ENCODE data around the gene ADAMTSL2. TPM values are rescaled to one million over a fixed set of nuclear protein-coding genes. Genes with fewer than 3 reads are reported as not detected.
"Not testable (repeated sequence)": the region's sequence is repeated elsewhere in the genome, so short reads cannot be mapped to it uniquely, and the experiment has no call there.

The ADAMTSL2 gene
- polyA plus RNA-seq, 1 experiment, result not detected

- Histone ChIP-seq H3K36me3 (ENCODE audit: control insufficient read depth, insufficient read depth, low read length) (no peaks in the 10 kb centered on the region), H3K4me3 (ENCODE audit: low read depth, low read length) (no peak overlapping the region), H3K27me3 (ENCODE audit: control insufficient read depth, insufficient read depth, low read length) (peaks cover 9% of the 10 kb centered on the region)
- DNase-seq (ENCODE audit: low read depth), result no peak
- ChIA-PET CTCF (no interaction called here), POLR2A (no interaction called here)
- no peak for TF ChIP-seq CTCF (IDR thresholded peaks at IDR 0.05; ENCODE audit: insufficient read depth, low read depth, low read length)
These were observed 28.8 kb downstream of the ADAMTSL2 start for GRCh38 chr9:133563291-133563796.

- POLR2A ChIA-PET; DNase-seq (ENCODE audit: low read depth); CTCF ChIA-PET; H3K36me3 ChIP-seq (ENCODE audit: control insufficient read depth, insufficient read depth, low read length); H3K27me3 ChIP-seq (ENCODE audit: control insufficient read depth, insufficient read depth, low read length); H3K4me3 ChIP-seq (ENCODE audit: low read depth, low read length): not testable (repeated sequence)
These were observed 29.3 kb downstream of the ADAMTSL2 start for GRCh38 chr9:133563814-133564213.

- H3K27me3 ChIP-seq (ENCODE audit: control insufficient read depth, insufficient read depth, low read length), result peaks cover 11% of the 10 kb centered on the region
- no peak for DNase-seq (ENCODE audit: low read depth)
- H3K36me3 ChIP-seq (ENCODE audit: control insufficient read depth, insufficient read depth, low read length), result no peaks in the 10 kb centered on the region
- TF ChIP-seq CTCF (IDR thresholded peaks at IDR 0.05; ENCODE audit: insufficient read depth, low read depth, low read length), result no peak
- POLR2A ChIA-PET, result no interaction called here
- CTCF ChIA-PET, result no interaction called here
- H3K4me3 ChIP-seq (ENCODE audit: low read depth, low read length), result no peak overlapping the region
These were observed 30.1 kb downstream of the ADAMTSL2 start for GRCh38 chr9:133564451-133565116.

- TF ChIP-seq CTCF (IDR thresholded peaks at IDR 0.05; ENCODE audit: insufficient read depth, low read depth, low read length), result no peak
- CTCF ChIA-PET, result interaction anchor here (1.2 kb wide), 1 partner anchor 12 kb away, joined by 5 read pairs; no protein-coding TSS in a partner anchor
- H3K27me3 ChIP-seq (ENCODE audit: control insufficient read depth, insufficient read depth, low read length), result peaks cover 19% of the 10 kb centered on the region
- DNase-seq (ENCODE audit: low read depth), result no peak
- POLR2A ChIA-PET, result no interaction called here
- H3K36me3 ChIP-seq (ENCODE audit: control insufficient read depth, insufficient read depth, low read length), result no peaks in the 10 kb centered on the region
- no peak overlapping the region for H3K4me3 ChIP-seq (ENCODE audit: low read depth, low read length)
These were observed 31.9 kb downstream of the ADAMTSL2 start for GRCh38 chr9:133566382-133566781.

GRCh38 chr9:133566817-133567216, 32.3 kb downstream of the ADAMTSL2 start:
- H3K36me3 ChIP-seq (ENCODE audit: control insufficient read depth, insufficient read depth, low read length), result no peaks in the 10 kb centered on the region
- H3K4me3 ChIP-seq (ENCODE audit: low read depth, low read length), result no peak overlapping the region
- ChIA-PET CTCF (no interaction called here), POLR2A (no interaction called here)
- no peak for DNase-seq (ENCODE audit: low read depth)
- no peak for TF ChIP-seq CTCF (IDR thresholded peaks at IDR 0.05; ENCODE audit: insufficient read depth, low read depth, low read length)
- H3K27me3 ChIP-seq (ENCODE audit: control insufficient read depth, insufficient read depth, low read length), result peaks cover 19% of the 10 kb centered on the region

- CTCF ChIA-PET, result no interaction called here
- POLR2A ChIA-PET, result no interaction called here
- Histone ChIP-seq H3K4me3 (ENCODE audit: low read depth, low read length) (no peak overlapping the region), H3K36me3 (ENCODE audit: control insufficient read depth, insufficient read depth, low read length) (no peaks in the 10 kb centered on the region), H3K27me3 (ENCODE audit: control insufficient read depth, insufficient read depth, low read length) (peaks cover 17% of the 10 kb centered on the region)
- DNase-seq (ENCODE audit: low read depth), result no peak
- no peak for TF ChIP-seq CTCF (IDR thresholded peaks at IDR 0.05; ENCODE audit: insufficient read depth, low read depth, low read length)
These were observed 33.7 kb downstream of the ADAMTSL2 start for GRCh38 chr9:133568186-133568585.

Measured in BJ (cell line).